ENCODE data around the gene CLASP1.

DNA sequence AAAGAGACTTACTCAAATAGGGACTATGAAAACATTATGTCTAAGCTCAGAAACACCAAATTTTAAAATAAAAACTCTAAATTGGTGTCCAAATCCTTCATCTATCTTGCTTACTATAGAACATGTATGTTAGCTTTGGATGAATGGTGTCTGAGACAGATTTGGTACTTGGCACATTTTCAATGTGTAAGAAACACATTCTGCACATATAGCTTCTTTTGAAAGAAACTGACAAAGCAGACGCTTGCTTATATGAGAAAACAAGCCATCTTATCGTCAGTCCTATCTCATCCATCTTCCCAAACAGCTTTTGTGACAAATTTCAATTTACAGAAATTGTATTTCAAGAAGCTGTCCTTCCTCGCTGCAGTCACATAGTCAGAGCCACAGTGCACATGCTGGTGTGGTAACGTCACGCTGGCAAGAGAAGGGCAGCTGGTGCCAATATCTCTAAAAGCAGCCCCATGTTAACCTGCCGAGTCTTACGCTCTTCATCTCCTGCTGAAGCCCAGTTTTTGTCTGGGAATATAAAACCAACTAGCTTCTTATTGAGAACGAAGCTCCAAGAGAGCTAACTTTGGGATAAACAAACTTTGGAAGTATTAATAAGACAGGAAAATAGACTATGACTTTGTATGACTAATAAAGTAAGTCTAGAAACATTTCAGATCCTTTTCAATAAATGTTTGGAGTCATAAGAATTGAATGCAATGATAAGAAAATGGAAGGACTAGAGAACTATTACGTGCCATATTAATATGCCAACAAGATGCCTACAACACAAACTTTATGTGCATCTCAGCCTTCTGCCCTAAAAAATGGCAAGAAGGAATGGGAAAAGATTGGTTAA is 289.3 kb downstream of the CLASP1 start:
- TF ChIP-seq, protein P1, sequence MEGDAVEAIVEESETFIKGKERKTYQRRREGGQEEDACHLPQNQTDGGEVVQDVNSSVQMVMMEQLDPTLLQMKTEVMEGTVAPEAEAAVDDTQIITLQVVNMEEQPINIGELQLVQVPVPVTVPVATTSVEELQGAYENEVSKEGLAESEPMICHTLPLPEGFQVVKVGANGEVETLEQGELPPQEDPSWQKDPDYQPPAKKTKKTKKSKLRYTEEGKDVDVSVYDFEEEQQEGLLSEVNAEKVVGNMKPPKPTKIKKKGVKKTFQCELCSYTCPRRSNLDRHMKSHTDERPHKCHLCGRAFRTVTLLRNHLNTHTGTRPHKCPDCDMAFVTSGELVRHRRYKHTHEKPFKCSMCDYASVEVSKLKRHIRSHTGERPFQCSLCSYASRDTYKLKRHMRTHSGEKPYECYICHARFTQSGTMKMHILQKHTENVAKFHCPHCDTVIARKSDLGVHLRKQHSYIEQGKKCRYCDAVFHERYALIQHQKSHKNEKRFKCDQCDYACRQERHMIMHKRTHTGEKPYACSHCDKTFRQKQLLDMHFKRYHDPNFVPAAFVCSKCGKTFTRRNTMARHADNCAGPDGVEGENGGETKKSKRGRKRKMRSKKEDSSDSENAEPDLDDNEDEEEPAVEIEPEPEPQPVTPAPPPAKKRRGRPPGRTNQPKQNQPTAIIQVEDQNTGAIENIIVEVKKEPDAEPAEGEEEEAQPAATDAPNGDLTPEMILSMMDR (IDR thresholded peaks at IDR 0.05) = no peak
- TF ChIP-seq POLR2AphosphoS5 (IDR thresholded peaks at IDR 0.05) = no peak
- TF ChIP-seq POLR2A (IDR thresholded peaks at IDR 0.05) = no peak

All from stomach (tissue), 4 donors.